CD14-positive monocyte (primary cell): ENCODE measurements around the gene TCP11. TPM values are rescaled to one million over a fixed set of nuclear protein-coding genes. Genes with fewer than 3 reads are reported as not detected.

Source experiments
- DNase-seq, 3 donors: peaks; one replicate each; pipeline ENCODE4 v3.0.0-alpha.2; 2011 to 2022
- H2AFZ ChIP-seq: 2 replicates; pipeline ENCODE4 v1.6.0; 2012; ENCODE audit warnings: mild to moderate bottlenecking, low read depth, low read length, inconsistent platforms; ENCODE audit not compliant: insufficient read depth, poor library complexity, severe bottlenecking
- H3K27ac ChIP-seq, 2 donors: 1 replicate in 1 of 2; 2 replicates in 1 of 2; pipeline ENCODE4 v1.5.1; 2012 to 2013; ENCODE audit warnings: low read length in 2 of 2, control low read depth in 1 of 2, inconsistent platforms in 1 of 2, low read depth in 1 of 2, mild to moderate bottlenecking in 1 of 2
- H3K27me3 ChIP-seq, 2 donors: one replicate each; pipeline versions ENCODE4 v1.6.0 to v1.6.1; 2011 to 2013; ENCODE audit warnings: low read length in 2 of 2; ENCODE audit not compliant: control insufficient read depth in 2 of 2, insufficient read depth in 2 of 2
- H3K36me3 ChIP-seq, 2 donors: replicated peaks in 1 of 2; 1 replicate in 1 of 2; 2 replicates in 1 of 2; pipeline versions ENCODE4 v1.5.1 to v1.6.1; 2012 to 2013; ENCODE audit warnings: low read length in 2 of 2, control low read depth in 1 of 2, inconsistent platforms in 1 of 2, mild to moderate bottlenecking in 1 of 2; ENCODE audit not compliant: insufficient read depth in 2 of 2, control insufficient read depth in 1 of 2
- H3K4me1 ChIP-seq, 2 donors: 1 replicate in 1 of 2; 2 replicates in 1 of 2; pipeline versions ENCODE4 v1.5.1 to v1.6.1; 2012 to 2013; ENCODE audit warnings: low read length in 2 of 2, control low read depth in 1 of 2, inconsistent platforms in 1 of 2, mild to moderate bottlenecking in 1 of 2, moderate library complexity in 1 of 2; ENCODE audit not compliant: insufficient read depth in 2 of 2, control insufficient read depth in 1 of 2
- H3K4me2 ChIP-seq: replicated peaks from 2 replicates; pipeline ENCODE3; 2012; ENCODE audit warnings: low read length, moderate library complexity, mild to moderate bottlenecking; ENCODE audit not compliant: poor library complexity, severe bottlenecking; ENCODE audit errors: extremely low read depth
- H3K4me3 ChIP-seq, 3 experiments: fragments of 200-600 bp in 1 of 3; sonication (generic) in 1 of 3; replicated peaks in 1 of 3; 1 replicate in 2 of 3; 2 replicates in 1 of 3; pipeline ENCODE4 v1.5.1; 2011 to 2013; ENCODE audit warnings: low read length in 3 of 3, mild to moderate bottlenecking in 3 of 3, control low read depth in 2 of 3, low read depth in 2 of 3, inconsistent platforms in 1 of 3, moderate library complexity in 1 of 3
- H3K79me2 ChIP-seq: 2 replicates; pipeline ENCODE4 v1.6.0; 2012; ENCODE audit warnings: mild to moderate bottlenecking, control low read depth, inconsistent platforms, low read length, moderate library complexity; ENCODE audit not compliant: insufficient read depth
- H3K9ac ChIP-seq: 2 replicates; pipeline ENCODE4 v1.6.0; 2017; ENCODE audit warnings: low read length, mild to moderate bottlenecking; ENCODE audit not compliant: insufficient read depth, poor library complexity, severe bottlenecking
- H3K9me3 ChIP-seq, 2 donors: replicated peaks in 1 of 2; 1 replicate in 1 of 2; 2 replicates in 1 of 2; pipeline versions ENCODE4 v1.5.1 to v1.6.1; 2012 to 2013; ENCODE audit warnings: low read length in 2 of 2, control low read depth in 1 of 2; ENCODE audit not compliant: control insufficient read depth in 1 of 2, insufficient read depth in 1 of 2
- H4K20me1 ChIP-seq: 2 replicates; pipeline ENCODE4 v1.6.0; 2012; ENCODE audit warnings: mild to moderate bottlenecking, low read length, control low read depth, moderate library complexity; ENCODE audit not compliant: insufficient read depth
- H3K27ac Mint-ChIP-seq, 7 donors: one replicate each; pipeline ENCODE4 v1.8.0; 2020; ENCODE audit warnings: mild to moderate bottlenecking in 7 of 7, mixed read lengths in 7 of 7, moderate library complexity in 6 of 7, inconsistent platforms in 2 of 7
- H3K27me3 Mint-ChIP-seq, 3 donors: one replicate each; pipeline ENCODE4 v1.8.0; 2021 to 2022; ENCODE audit warnings: low read depth in 3 of 3, mild to moderate bottlenecking in 3 of 3, mixed read lengths in 3 of 3, moderate library complexity in 3 of 3, inconsistent platforms in 1 of 3
- H3K36me3 Mint-ChIP-seq, 2 donors: one replicate each; pipeline ENCODE4 v1.8.0; 2020; ENCODE audit warnings: mixed read lengths in 2 of 2, inconsistent platforms in 1 of 2, mild to moderate bottlenecking in 1 of 2
- H3K4me1 Mint-ChIP-seq: one replicate; pipeline ENCODE4 v1.8.0; 2020; ENCODE audit warnings: mild to moderate bottlenecking, mixed read lengths
- H3K4me3 Mint-ChIP-seq, 2 donors: one replicate each; pipeline ENCODE4 v1.8.0; 2020; ENCODE audit warnings: mild to moderate bottlenecking in 2 of 2, mixed read lengths in 2 of 2, moderate library complexity in 1 of 2
- H3K9me3 Mint-ChIP-seq, 7 donors: one replicate each; pipeline ENCODE4 v1.8.0; 2020 to 2022; ENCODE audit warnings: mixed read lengths in 7 of 7, mild to moderate bottlenecking in 6 of 7, moderate library complexity in 6 of 7, inconsistent platforms in 2 of 7
- WGBS: methylation state at CpG from one replicate; pipeline ENCODE4 v1.1.5; 2013; ENCODE audit warnings: missing lambda C conversion rate; ENCODE audit not compliant: insufficient coverage; 5-methylcytosine and 5-hydroxymethylcytosine counted together
- intact Hi-C, 2 donors: fragments of 100-400 bp; cut with micrococcal nuclease; formaldehyde crosslinking; loops; one replicate each; pipeline versions ENCODE4 v1.15.0 to v1.15.1; 2023
- polyA plus RNA-seq, 3 donors: library from polyadenylated mRNA; depleted of rRNA in 1 of 3; unstranded in 2 of 3; stranded (reverse) in 1 of 3; fragments of 300-500 nt in 2 of 3; fragments of >200 nt in 1 of 3; fragmentation: Illumina TruSeq in 2 of 3; gene quantifications; 1 replicate in 2 of 3; 2 replicates in 1 of 3; pipeline ENCODE4 v1.2.3, GENCODE V29; 2012 to 2021
- TF ChIP-seq, protein P1 (sequence below): fragments of 200-600 bp; IDR thresholded peaks from one replicate; pipeline ENCODE4 v1.8.0; 2022; ENCODE audit warnings: antibody characterized with exemption, mild to moderate bottlenecking

Gene TCP11
- polyA plus RNA-seq, 3 donors, result not detected

DNA sequence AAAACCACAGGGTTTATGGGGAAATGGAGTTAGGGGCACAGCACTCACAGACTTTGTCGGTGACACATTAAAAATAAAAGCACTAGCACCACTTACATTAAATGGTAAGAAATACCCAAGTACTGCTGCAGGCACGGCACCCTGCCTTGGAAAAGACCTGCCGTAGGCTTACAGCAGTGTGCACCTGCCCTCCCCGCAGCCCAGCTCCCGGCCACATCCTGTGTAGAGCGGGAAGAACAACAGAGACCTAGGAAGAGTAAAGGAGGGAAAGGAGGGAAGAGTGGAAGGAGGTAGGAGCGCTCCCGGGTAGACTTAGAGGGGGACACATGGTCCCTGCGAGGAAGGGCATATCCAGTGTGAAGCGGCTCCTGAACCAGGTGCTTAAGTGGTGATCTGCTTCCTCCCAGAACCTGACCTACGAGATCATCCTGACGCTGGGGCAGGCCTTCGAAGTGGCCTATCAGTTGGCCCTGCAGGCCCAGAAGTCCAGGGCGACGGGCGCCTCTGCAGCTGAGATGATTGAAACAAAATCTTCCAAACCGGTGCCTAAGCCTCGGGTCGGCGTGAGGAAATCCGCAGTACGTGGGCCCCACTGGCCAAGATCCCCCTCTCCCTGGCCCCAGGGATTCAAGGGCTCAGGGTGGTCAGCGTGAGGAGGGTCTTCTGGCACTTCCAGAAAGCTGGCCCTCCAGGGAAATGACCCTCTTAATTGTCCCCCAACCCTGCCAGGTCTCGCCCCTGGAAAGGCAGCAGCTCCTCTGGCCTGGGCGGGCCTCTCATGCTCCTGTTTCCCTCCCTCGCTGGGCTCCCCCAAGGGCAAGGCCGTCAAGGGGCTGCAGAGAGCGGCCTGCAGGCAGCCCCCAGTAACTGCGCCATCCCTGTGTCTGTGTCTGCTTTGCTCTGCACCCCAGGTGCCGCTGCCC, 55.5 kb downstream of the TCP11 start:
- H3K27me3 Mint-ChIP-seq, result peaks cover 0 to 4% (median 0%) of the 10 kb centered on the region in 3 donors
- Histone ChIP-seq H3K4me1 (peaks cover 16% of the 10 kb centered on the region in 2 donors), H3K36me3 (peaks cover 83 to 98% of the 10 kb centered on the region in 2 donors), H3K4me3 (no peak overlapping the region), H3K9me3 (no peaks in the 10 kb centered on the region), H3K79me2 (no peaks in the 10 kb centered on the region), H3K4me2 (no peak overlapping the region), H3K27ac (no peak overlapping the region), H3K9ac (no peak overlapping the region), H3K27me3 (no peaks in the 10 kb centered on the region), H4K20me1 (peaks cover 13% of the 10 kb centered on the region), H2AFZ (no peak overlapping the region)
- H3K4me3 Mint-ChIP-seq, result no peak overlapping the region
- H3K9me3 Mint-ChIP-seq, result peaks cover 0 to 1% (median 0%) of the 10 kb centered on the region in 7 donors
- H3K27ac Mint-ChIP-seq, result peak overlapping the region in 1 of 7 donors; percentile 18
- H3K4me1 Mint-ChIP-seq, result peaks cover 18% of the 10 kb centered on the region
- 98% methylated on average over 24 of the region's 30 CpGs for WGBS
- H3K36me3 Mint-ChIP-seq, result peaks cover 81 to 97% of the 10 kb centered on the region in 2 donors
- DNase-seq, result no peak
- intact Hi-C loops, result no loop called here
- TF ChIP-seq, protein P1, sequence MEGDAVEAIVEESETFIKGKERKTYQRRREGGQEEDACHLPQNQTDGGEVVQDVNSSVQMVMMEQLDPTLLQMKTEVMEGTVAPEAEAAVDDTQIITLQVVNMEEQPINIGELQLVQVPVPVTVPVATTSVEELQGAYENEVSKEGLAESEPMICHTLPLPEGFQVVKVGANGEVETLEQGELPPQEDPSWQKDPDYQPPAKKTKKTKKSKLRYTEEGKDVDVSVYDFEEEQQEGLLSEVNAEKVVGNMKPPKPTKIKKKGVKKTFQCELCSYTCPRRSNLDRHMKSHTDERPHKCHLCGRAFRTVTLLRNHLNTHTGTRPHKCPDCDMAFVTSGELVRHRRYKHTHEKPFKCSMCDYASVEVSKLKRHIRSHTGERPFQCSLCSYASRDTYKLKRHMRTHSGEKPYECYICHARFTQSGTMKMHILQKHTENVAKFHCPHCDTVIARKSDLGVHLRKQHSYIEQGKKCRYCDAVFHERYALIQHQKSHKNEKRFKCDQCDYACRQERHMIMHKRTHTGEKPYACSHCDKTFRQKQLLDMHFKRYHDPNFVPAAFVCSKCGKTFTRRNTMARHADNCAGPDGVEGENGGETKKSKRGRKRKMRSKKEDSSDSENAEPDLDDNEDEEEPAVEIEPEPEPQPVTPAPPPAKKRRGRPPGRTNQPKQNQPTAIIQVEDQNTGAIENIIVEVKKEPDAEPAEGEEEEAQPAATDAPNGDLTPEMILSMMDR, result no peak

DNA sequence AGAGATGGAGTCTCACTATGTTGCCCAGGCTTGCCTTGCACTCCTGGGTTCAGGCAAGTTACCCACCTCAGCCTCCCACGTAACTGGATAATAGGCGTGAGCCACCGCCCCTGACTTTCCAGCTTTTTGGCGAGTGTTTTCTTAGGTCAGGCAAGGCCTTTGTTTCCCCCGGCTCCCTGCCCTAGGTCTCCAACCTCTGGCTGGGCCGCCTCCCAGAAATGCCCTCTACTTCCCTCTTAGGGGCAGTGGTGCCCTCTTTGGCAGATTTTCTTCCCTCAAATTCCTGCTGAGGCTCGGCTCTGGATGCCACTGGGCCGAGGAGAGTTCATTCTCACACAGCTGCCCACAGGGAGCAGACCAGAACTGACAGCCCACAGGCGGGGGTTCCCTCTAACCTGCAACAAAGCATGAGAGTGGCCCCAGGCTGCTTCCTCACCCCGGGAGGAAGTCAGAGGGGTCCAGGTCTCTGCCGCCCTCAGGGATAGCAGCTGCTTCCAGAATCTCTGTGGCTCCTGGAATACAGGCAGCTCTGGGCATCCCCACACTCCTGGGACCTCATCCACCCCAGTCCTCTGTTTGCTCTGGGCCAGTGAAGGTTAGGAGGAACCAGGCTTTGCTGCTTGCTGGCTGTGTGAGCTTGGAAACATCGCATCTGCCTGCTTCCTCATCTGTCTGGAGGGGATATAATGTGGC, 56.5 kb downstream of the TCP11 start:
- Histone ChIP-seq H3K79me2 (no peaks in the 10 kb centered on the region), H3K4me2 (no peak overlapping the region), H3K4me1 (peaks cover 18 to 21% of the 10 kb centered on the region in 2 donors), H2AFZ (no peak overlapping the region), H3K27me3 (no peaks in the 10 kb centered on the region), H4K20me1 (peaks cover 13% of the 10 kb centered on the region), H3K9me3 (no peaks in the 10 kb centered on the region), H3K9ac (no peak overlapping the region), H3K36me3 (peaks cover 83 to 100% of the 10 kb centered on the region in 2 donors), H3K4me3 (no peak overlapping the region), H3K27ac (no peak overlapping the region)
- 84% methylated on average over 10 of the region's 12 CpGs for WGBS
- H3K9me3 Mint-ChIP-seq, result peaks cover 0 to 1% (median 0%) of the 10 kb centered on the region in 7 donors
- H3K27me3 Mint-ChIP-seq, result peaks cover 0 to 4% (median 0%) of the 10 kb centered on the region in 3 donors
- TF ChIP-seq, protein P1, result no peak
- intact Hi-C loops, result no loop called here
- H3K27ac Mint-ChIP-seq, result no peak overlapping the region
- peaks cover 79 to 97% of the 10 kb centered on the region in 2 donors for H3K36me3 Mint-ChIP-seq
- no peak overlapping the region for H3K4me3 Mint-ChIP-seq
- DNase-seq, result no peak
- H3K4me1 Mint-ChIP-seq, result peaks cover 23% of the 10 kb centered on the region
